A673 (cell line): Measurements from ENCODE around the gene PPP1R11. TPM values are rescaled to one million over a fixed set of nuclear protein-coding genes. Genes with fewer than 3 reads are reported as not detected.

Experiments
- BruUV-seq: library from RNA; stranded (reverse); fragments of 400-500 nt; replicated peaks from 2 replicates; lab custom pipeline; 2021; lab: Mats Ljungman, UMichigan
- CTCF ChIA-PET: fragments of 300-600 bp; sonication (Branson Sonifier 250); formaldehyde crosslinking; loops from one replicate; lab custom pipeline; 2022; ENCODE audit warnings: antibody characterized with exemption; lab: Charles Lee
- POLR2A ChIA-PET: fragments of 300-600 bp; sonication (Branson Sonifier 250); formaldehyde crosslinking; loops from one replicate; lab custom pipeline; 2022; ENCODE audit warnings: antibody characterized with exemption; ENCODE audit not compliant: low non-redundant PET; lab: Charles Lee
- DNase-seq: peaks from one replicate; pipeline ENCODE4 v3.0.0-alpha.2; 2015; ENCODE audit warnings: low spot score
- H3K27ac ChIP-seq: fragments of 200-600 bp; sonication (generic); 2 replicates; pipeline ENCODE4 v1.5.1; 2016; ENCODE audit warnings: mixed run types, low read depth, mild to moderate bottlenecking, mixed read lengths, antibody characterized with exemption, low read length; ENCODE audit not compliant: poor library complexity, severe bottlenecking
- H3K27me3 ChIP-seq: fragments of 200-600 bp; sonication (generic); replicated peaks from 2 replicates; pipeline ENCODE4 v1.6.1; 2017; ENCODE audit warnings: mixed run types, low read depth, mild to moderate bottlenecking, mixed read lengths, antibody characterized with exemption, low read length; ENCODE audit not compliant: insufficient read depth, poor library complexity
- H3K36me3 ChIP-seq: fragments of 200-600 bp; sonication (generic); 2 replicates; pipeline ENCODE4 v1.6.1; 2016; ENCODE audit warnings: mixed run types, mild to moderate bottlenecking, mixed read lengths, antibody characterized with exemption, low read length; ENCODE audit not compliant: insufficient read depth, poor library complexity, severe bottlenecking
- H3K4me1 ChIP-seq: fragments of 200-600 bp; sonication (generic); 2 replicates; pipeline ENCODE4 v1.6.1; 2017; ENCODE audit warnings: mixed run types, mild to moderate bottlenecking, mixed read lengths, antibody characterized with exemption, low read length; ENCODE audit not compliant: insufficient read depth, poor library complexity, severe bottlenecking
- H3K4me3 ChIP-seq: fragments of 200-600 bp; sonication (generic); 2 replicates; pipeline ENCODE4 v1.5.1; 2016; ENCODE audit warnings: low read depth, mixed run types, mild to moderate bottlenecking, mixed read lengths, low read length; ENCODE audit not compliant: poor library complexity, severe bottlenecking
- H3K9me3 ChIP-seq: fragments of 200-600 bp; sonication (generic); 2 replicates; pipeline ENCODE4 v1.6.1; 2016; ENCODE audit warnings: mixed run types, low read depth, mild to moderate bottlenecking, mixed read lengths, antibody characterized with exemption, low read length; ENCODE audit not compliant: poor library complexity, severe bottlenecking
- EZH2 ChIP-seq: fragments of 200-600 bp; sonication (generic); IDR thresholded peaks from 2 replicates; pipeline ENCODE4 v1.6.1; 2017; ENCODE audit warnings: borderline replicate concordance, low read depth, mild to moderate bottlenecking, mixed read lengths, antibody characterized with exemption, low read length; ENCODE audit not compliant: poor library complexity, severe bottlenecking
- intact Hi-C: fragments of 100-400 bp; cut with micrococcal nuclease; formaldehyde crosslinking; loops from one replicate; pipeline ENCODE4 v1.10.0; 2022; ENCODE audit not compliant: unreplicated experiment
- total RNA-seq: library from RNA; stranded (reverse); gene quantifications from 2 replicates; pipeline ENCODE4 v1.2.3, GENCODE V29; 2021
- TF ChIP-seq, protein P1 (sequence below): fragments of 300-800, 200-600 bp; sonication (generic); conservative IDR thresholded peaks from 2 replicates; pipeline ENCODE4 v1.5.1; 2017; ENCODE audit warnings: low read depth, mild to moderate bottlenecking, antibody characterized with exemption, low read length, moderate library complexity, mixed read lengths

PPP1R11 gene
- total RNA-seq, 1 experiment from 2014 or later = 46.2 TPM

DNA sequence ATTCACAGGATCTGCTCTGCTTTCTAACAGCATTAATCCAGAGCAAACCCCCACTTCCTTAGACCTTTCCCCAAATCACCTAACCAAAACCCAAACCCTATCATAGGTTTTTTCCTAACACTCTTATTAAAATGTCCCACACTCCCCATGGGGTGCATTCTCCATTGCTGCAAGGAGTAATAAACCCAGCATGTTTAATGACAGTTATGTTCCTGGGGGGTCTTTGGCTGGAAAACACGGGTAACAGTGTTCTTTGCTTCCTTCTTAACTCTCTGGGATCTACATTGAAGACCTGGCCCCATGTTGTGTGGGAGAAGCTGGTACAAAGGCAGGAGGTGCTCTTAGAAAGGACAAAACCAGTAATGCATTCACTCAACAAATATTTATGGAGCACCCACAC lies 29.8 kb downstream of the PPP1R11 start:
- CTCF ChIA-PET = interaction anchor here (0.7 kb wide), 1 partner anchor 34 kb away, joined by 11 read pairs; no protein-coding TSS in a partner anchor
- H3K36me3 ChIP-seq = no peaks in the 10 kb centered on the region
- no peaks in the 10 kb centered on the region for H3K9me3 ChIP-seq
- no peak overlapping the region for H3K4me3 ChIP-seq
- peaks cover 12% of the 10 kb centered on the region for H3K4me1 ChIP-seq
- peaks cover 82% of the 10 kb centered on the region for H3K27me3 ChIP-seq
- no peak for TF ChIP-seq EZH2
- TF ChIP-seq, protein P1, sequence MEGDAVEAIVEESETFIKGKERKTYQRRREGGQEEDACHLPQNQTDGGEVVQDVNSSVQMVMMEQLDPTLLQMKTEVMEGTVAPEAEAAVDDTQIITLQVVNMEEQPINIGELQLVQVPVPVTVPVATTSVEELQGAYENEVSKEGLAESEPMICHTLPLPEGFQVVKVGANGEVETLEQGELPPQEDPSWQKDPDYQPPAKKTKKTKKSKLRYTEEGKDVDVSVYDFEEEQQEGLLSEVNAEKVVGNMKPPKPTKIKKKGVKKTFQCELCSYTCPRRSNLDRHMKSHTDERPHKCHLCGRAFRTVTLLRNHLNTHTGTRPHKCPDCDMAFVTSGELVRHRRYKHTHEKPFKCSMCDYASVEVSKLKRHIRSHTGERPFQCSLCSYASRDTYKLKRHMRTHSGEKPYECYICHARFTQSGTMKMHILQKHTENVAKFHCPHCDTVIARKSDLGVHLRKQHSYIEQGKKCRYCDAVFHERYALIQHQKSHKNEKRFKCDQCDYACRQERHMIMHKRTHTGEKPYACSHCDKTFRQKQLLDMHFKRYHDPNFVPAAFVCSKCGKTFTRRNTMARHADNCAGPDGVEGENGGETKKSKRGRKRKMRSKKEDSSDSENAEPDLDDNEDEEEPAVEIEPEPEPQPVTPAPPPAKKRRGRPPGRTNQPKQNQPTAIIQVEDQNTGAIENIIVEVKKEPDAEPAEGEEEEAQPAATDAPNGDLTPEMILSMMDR = no peak
- intact Hi-C loops = no loop called here
- no peak overlapping the region for H3K27ac ChIP-seq
- no peak for DNase-seq
- no TSS peak for BruUV-seq
- POLR2A ChIA-PET = no interaction called here

DNA sequence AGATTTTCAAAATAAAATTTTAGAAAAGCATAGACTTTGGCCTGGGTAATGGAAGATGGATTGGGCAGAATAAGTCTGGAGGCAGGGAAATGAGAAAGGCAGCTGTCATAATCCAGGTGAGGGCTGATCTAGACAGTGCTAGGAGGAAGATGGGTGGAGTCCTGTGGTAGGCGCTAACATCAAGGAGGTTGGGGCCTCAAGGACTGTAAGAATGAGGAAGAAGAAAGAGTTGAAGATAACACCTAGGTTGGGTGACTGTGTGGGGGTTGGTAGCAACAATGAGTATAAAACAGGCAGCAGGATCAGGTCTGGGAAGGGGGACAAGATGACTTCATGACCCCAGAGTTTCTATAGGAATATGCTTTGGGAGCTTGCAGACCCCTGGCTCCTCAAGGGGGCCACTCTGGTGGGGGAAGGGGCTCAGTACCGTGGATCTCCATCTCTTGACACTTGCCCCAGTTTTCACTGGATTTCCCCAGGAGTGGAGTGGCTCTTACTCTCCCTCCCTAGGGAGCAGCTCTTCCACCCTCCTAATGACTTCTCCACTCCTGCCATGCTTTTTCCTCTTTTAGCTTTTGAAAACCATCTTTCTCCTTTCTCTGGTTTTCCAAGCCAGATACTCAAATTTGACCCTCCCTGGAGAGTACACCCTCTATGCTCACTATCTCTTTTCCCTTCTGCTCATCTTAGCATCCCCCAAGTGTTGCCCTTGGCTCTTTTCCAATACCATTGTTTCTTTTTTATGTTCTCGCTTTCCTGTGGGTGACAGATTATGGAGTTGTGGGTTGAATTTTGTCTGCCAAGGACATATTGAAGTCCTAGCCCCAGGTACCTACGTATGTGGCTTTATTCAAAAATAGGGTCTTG lies 31.1 kb downstream of the PPP1R11 start:
- H3K36me3 ChIP-seq = no peaks in the 10 kb centered on the region
- peaks cover 78% of the 10 kb centered on the region for H3K27me3 ChIP-seq
- ChIA-PET POLR2A (no interaction called here), CTCF (no interaction called here)
- H3K4me1 ChIP-seq = peaks cover 18% of the 10 kb centered on the region
- intact Hi-C loops = no loop called here
- no peaks in the 10 kb centered on the region for H3K9me3 ChIP-seq
- H3K4me3 ChIP-seq = no peak overlapping the region
- BruUV-seq = no TSS peak
- TF ChIP-seq, protein P1 = no peak
- TF ChIP-seq EZH2 = no peak
- no peak for DNase-seq
- H3K27ac ChIP-seq = no peak overlapping the region

DNA sequence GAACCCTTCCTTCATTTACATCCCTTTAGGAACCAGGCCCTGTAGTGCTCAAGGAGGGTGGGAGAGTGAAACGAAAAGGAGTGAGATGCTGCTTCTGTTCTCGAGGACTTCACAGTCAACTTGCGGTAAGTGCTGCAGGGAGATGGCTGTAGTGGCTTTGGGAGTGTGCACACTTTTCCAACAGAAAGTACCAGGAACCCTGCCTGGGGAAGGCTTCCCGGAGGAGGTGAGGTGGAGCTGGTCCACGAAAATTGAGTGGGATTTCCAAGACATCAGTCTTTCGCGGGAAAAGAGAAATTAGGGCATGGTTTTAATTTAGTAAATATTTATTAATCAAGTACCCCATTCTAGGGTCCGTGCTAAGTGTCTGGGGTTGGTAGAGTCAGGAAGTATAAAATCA lies 33.2 kb downstream of the PPP1R11 start:
- Histone ChIP-seq H3K36me3 (no peaks in the 10 kb centered on the region), H3K4me1 (peaks cover 18% of the 10 kb centered on the region), H3K27ac (no peak overlapping the region), H3K27me3 (peaks cover 61% of the 10 kb centered on the region), H3K4me3 (no peak overlapping the region), H3K9me3 (no peaks in the 10 kb centered on the region)
- ChIA-PET CTCF (no interaction called here), POLR2A (no interaction called here)
- TF ChIP-seq EZH2 = no peak
- TF ChIP-seq, protein P1 = no peak
- intact Hi-C loops = loop anchor here (5.0 to 10.0 kb wide), 2 partner anchors 33 to 295 kb away; partner anchors contain the start of gene PPP1R11
- no TSS peak for BruUV-seq
- no peak for DNase-seq
